ENCODE data around the gene CYP4F8.

CYP4F8 gene

GRCh38 chr19:15609261-15609660, 5.8 kb upstream of the CYP4F8 start:
- TF ChIP-seq SIN3A (IDR thresholded peaks at IDR 0.05; ENCODE audit: borderline replicate concordance, insufficient read depth, low read length) (no peak), POLR2AphosphoS5 (IDR thresholded peaks at IDR 0.05; ENCODE audit: low read depth, low read length) (no peak), REST (IDR thresholded peaks at IDR 0.05; ENCODE audit: insufficient read depth in 1 of 2, low read depth in 2 of 2, low read length in 2 of 2) (no peak), FOXP2 (optimal IDR thresholded peaks at IDR 0.05; ENCODE audit: borderline replicate concordance, extremely low read depth, extremely low read length, insufficient read depth) (no peak), TAF1 (IDR thresholded peaks at IDR 0.05; ENCODE audit: borderline replicate concordance, insufficient read depth, low read length) (no peak)

GRCh38 chr19:15612342-15612741, 2.7 kb upstream of the CYP4F8 start:
- TF ChIP-seq SIN3A (IDR thresholded peaks at IDR 0.05; ENCODE audit: borderline replicate concordance, insufficient read depth, low read length) (no peak), REST (IDR thresholded peaks at IDR 0.05; ENCODE audit: insufficient read depth in 1 of 2, low read depth in 2 of 2, low read length in 2 of 2) (no peak), FOXP2 (optimal IDR thresholded peaks at IDR 0.05; ENCODE audit: borderline replicate concordance, extremely low read depth, extremely low read length, insufficient read depth) (no peak), TAF1 (IDR thresholded peaks at IDR 0.05; ENCODE audit: borderline replicate concordance, insufficient read depth, low read length) (no peak), POLR2AphosphoS5 (IDR thresholded peaks at IDR 0.05; ENCODE audit: low read depth, low read length) (no peak)

GRCh38 chr19:15613338-15613737, 1.7 kb upstream of the CYP4F8 start:
- TF ChIP-seq REST (IDR thresholded peaks at IDR 0.05; ENCODE audit: insufficient read depth in 1 of 2, low read depth in 2 of 2, low read length in 2 of 2) = no peak
- no peak for TF ChIP-seq FOXP2 (optimal IDR thresholded peaks at IDR 0.05; ENCODE audit: borderline replicate concordance, extremely low read depth, extremely low read length, insufficient read depth)
- TF ChIP-seq POLR2AphosphoS5 (IDR thresholded peaks at IDR 0.05; ENCODE audit: low read depth, low read length) = no peak
- TF ChIP-seq TAF1 (IDR thresholded peaks at IDR 0.05; ENCODE audit: borderline replicate concordance, insufficient read depth, low read length) = no peak
- TF ChIP-seq SIN3A (IDR thresholded peaks at IDR 0.05; ENCODE audit: borderline replicate concordance, insufficient read depth, low read length) = no peak

GRCh38 chr19:15615526-15615925, 508 bp downstream of the CYP4F8 start:
- TF ChIP-seq TAF1 (IDR thresholded peaks at IDR 0.05; ENCODE audit: borderline replicate concordance, insufficient read depth, low read length) (no peak), FOXP2 (optimal IDR thresholded peaks at IDR 0.05; ENCODE audit: borderline replicate concordance, extremely low read depth, extremely low read length, insufficient read depth) (no peak), SIN3A (IDR thresholded peaks at IDR 0.05; ENCODE audit: borderline replicate concordance, insufficient read depth, low read length) (no peak), POLR2AphosphoS5 (IDR thresholded peaks at IDR 0.05; ENCODE audit: low read depth, low read length) (no peak), REST (IDR thresholded peaks at IDR 0.05; ENCODE audit: insufficient read depth in 1 of 2, low read depth in 2 of 2, low read length in 2 of 2) (no peak)

- TF ChIP-seq TAF1 (IDR thresholded peaks at IDR 0.05; ENCODE audit: borderline replicate concordance, insufficient read depth, low read length) (no peak), SIN3A (IDR thresholded peaks at IDR 0.05; ENCODE audit: borderline replicate concordance, insufficient read depth, low read length) (no peak), POLR2AphosphoS5 (IDR thresholded peaks at IDR 0.05; ENCODE audit: low read depth, low read length) (no peak), FOXP2 (optimal IDR thresholded peaks at IDR 0.05; ENCODE audit: borderline replicate concordance, extremely low read depth, extremely low read length, insufficient read depth) (no peak), REST (IDR thresholded peaks at IDR 0.05; ENCODE audit: insufficient read depth in 1 of 2, low read depth in 2 of 2, low read length in 2 of 2) (no peak)
Observed at GRCh38 chr19:15616183-15616582, 1.2 kb downstream of the CYP4F8 start.
